ENCODE results near the gene ESPNL.
A peak's percentile ranks its signal among the peaks of the same experiment; 100 is the strongest.

ESPNL gene

GRCh38 chr2:238142382-238143205, 42.5 kb downstream of the ESPNL start:
- no peak for DNase-seq (ENCODE audit: low spot score)

DNA sequence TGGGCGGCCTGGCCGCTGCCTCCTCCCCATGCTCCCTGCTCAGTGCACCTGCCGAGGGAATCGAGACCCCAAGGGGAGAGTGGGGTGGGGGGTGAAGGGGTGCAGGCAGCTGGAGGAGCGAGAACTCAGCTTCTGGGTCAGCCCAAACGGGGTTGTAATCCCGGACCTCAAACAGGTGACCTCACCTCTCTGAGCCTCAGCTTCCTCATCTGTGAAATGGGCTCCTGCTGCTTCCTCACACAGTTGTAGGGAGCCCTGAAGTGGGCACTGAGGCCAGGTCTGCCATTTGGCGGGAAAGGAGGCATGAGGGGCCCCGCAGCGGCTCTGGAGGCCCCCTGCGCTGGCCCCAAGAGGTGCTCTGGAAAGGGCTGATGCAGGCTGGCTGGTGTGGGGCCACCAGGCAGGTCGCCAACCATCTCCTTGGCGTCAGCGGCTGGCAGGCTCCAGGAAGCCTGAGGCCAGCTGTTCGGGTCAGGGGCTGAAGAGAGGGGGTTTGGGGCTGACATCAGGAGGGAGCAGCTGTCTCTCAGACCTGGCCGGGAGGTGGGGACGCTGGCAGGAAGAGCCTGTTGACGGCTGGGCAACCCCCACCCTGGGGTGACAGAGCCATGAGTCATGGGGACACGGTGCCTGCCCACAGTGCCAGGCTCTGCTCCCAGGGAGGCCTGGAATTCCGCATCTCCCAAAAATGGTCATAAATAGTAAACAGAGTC, 43.3 kb downstream of the ESPNL start:
- DNase-seq (ENCODE audit: low spot score): peak; percentile 92

- DNase-seq (ENCODE audit: low spot score): no peak
Observed at GRCh38 chr2:238144262-238144661, 44.1 kb downstream of the ESPNL start.

GRCh38 chr2:238145046-238145445, 44.9 kb downstream of the ESPNL start:
- DNase-seq (ENCODE audit: low spot score): no peak

GRCh38 chr2:238145851-238146250, 45.7 kb downstream of the ESPNL start:
- no peak for DNase-seq (ENCODE audit: low spot score)

DNA sequence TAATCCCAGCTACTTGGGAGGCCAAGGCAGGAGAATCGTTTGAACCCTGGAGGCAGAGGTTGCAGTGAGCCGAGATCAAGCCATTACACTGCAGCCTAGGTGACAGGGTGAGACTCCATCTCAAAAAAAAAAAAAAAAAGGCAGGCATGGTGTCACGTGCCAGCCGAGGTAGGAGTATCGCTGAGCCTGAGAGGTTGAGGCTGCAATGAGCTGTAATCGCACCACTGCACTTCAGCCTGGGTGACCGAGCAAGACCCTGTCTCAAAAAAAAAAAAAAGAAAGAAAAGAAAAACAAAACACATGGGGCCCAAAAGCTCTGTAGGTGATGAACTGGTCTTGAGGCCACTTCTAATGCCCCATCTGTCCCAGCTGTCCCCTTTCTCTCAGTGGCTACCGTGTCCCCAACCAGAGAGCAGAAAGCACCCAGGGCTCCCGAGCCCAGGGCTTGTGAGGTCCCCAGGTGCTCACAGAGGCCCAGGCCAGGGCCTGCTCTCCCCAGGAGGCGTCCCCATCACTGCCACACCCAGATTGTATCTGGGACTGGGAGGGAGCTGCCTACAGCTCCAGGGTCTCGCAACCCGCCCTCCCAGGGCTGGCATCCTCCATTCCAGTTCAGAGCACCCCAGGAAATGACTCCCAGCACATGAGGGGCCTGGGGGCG, 46.9 kb downstream of the ESPNL start:
- DNase-seq (ENCODE audit: low spot score): no peak

- no peak for DNase-seq (ENCODE audit: low spot score)
Observed at GRCh38 chr2:238148981-238149380, 48.8 kb downstream of the ESPNL start.

DNA sequence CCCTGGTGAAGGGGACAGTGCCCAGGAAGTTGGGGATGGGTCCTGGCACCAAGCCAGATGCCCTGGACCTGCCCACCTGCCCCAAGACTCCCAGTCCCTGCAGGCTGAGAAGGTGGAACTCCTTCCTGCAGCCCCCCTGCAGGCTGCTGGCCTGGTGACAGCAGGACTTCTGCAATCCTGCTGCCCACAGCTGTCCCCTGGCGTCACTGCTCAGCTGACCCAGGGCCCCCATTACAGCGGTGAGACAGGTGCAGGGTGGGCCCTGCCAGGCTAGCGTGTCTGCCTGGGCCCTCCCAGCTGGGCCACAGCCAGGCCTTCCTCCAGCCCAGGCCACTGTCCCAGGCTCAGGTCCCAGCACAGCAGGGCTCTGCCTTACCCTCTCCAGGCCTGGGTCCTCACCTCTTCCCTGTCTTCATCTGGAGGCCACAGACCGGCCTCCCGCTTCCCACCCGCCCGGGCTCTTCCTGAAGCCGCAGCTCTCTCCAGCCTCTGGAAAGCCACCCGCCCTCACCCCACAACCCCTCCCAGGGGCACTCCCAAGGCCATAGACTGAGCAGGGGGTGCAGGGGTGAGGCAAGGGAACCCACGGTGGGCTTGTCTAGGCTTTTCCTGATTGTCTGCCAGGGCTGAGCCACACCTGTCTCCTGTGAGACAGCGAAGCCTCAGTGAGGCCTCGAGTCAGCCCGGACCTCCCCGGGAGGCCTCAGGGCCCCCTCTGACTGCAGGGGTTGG, 49.9 kb downstream of the ESPNL start:
- DNase-seq (ENCODE audit: low spot score): no peak

GRCh38 chr2:238150686-238151085, 50.5 kb downstream of the ESPNL start:
- DNase-seq (ENCODE audit: low spot score): no peak

DNA sequence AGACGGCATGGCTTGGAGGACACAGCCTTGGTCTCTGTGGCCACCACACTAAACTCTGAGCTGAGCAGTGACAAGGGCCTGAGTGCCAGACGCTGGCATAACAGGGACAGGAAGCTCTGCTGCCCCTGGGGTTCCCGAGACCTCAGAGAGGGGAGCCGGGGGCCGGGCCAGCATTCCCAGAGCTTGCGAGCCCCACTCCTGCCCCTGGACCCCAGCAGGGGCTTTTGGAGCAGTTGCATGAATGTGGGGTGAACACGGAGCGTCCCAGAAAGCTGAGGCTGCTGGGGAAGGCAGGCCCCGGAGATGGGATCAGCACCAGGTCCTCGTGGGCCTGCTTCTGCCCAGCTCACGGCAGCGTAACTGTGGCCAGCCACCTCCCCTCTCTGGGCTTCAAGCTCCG, 51.1 kb downstream of the ESPNL start:
- no peak for DNase-seq (ENCODE audit: low spot score)

GRCh38 chr2:238151628-238152235, 51.6 kb downstream of the ESPNL start:
- DNase-seq (ENCODE audit: low spot score): no peak

GRCh38 chr2:238152771-238153688, 52.9 kb downstream of the ESPNL start:
- no peak for DNase-seq (ENCODE audit: low spot score)

GRCh38 chr2:238154570-238154969, 54.4 kb downstream of the ESPNL start:
- DNase-seq (ENCODE audit: low spot score): no peak

DNA sequence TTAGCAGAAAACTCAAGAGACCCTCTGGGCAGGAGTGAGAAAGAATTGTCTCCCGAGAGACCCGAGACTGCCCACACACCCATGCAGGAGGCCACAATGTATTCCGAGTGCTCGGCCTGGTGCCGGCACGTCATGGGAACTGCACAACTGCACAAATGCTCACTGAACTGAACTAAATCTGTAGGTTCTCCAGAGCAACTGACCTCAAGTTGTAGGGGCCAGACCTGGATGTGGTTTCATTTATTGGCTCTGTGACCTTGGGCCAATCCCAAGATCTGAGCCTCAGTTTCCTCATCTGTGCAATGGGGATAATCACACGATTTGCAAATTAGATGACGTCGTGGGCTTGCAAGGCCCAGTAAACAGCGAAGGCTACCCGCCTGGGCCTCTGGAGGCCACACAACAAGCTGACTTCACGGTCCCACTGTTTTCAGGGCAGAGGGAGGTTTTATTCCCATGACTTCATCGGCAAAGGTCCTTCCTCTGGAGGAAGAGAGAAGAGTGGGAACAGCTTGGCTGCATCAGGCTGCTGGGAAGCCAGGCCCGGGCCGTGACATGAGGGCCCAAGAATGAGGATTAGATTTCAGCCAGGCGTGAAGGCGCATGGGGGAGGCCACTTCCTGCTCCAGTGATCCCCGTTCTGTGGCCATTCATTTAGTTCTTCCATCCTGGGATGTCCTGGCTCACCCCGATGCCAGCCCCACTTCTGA, 55.1 kb downstream of the ESPNL start:
- DNase-seq (ENCODE audit: low spot score): no peak

- no peak for DNase-seq (ENCODE audit: low spot score)
Observed at GRCh38 chr2:238155761-238156694, 55.9 kb downstream of the ESPNL start.

GRCh38 chr2:238157506-238158017, 57.4 kb downstream of the ESPNL start:
- no peak for DNase-seq (ENCODE audit: low spot score)

DNA sequence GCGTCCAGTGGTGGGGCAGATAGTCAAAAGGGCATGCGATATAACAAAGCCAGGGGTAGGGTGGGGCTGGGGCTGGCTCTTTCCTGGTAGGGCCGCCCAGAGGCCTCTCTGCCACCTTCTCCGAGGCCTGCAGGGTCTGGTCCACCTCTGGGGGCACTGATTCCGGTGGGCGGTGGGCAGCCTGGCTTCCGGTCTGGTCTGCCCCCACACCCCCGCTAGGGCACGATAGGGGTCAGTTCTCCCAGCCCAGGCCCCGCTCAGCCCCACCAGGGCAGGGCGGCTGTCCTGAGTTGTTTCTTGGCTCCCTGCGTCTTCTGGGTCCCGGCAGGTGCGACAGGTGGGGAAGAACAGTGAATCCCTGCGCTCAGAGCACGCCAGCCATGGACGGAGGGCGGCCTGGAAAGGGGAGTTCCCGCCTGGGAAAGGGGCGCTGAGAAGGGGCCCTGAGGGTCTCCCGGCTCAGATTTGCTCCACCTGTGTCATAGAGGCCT, 57.9 kb downstream of the ESPNL start:
- DNase-seq (ENCODE audit: low spot score): no peak

GRCh38 chr2:238158509-238159070, 58.5 kb downstream of the ESPNL start, which contains the start of gene ERFE:
ERFE (plus strand) TSS chr2:238158970; CDS start chr2:238159008, 38 bp downstream.
- DNase-seq (ENCODE audit: low spot score): peak; percentile 75

Data from AG08395 (cell line).